D341Med (cell line): ENCODE measurements around the gene ZNF221.
A peak's percentile ranks its signal among the peaks of the same experiment; 100 is the strongest.
"Not testable (repeated sequence)": the region's sequence is repeated elsewhere in the genome, so short reads cannot be mapped to it uniquely, and the experiment has no call there.

ENCODE experiments used
- DNase-seq: peaks from one replicate; pipeline ENCODE4 v3.0.0; 2012; ENCODE audit warnings: low spot score

Gene ZNF221

GRCh38 chr19:43950834-43951645, at the start of gene ZNF221:
Gene ZNF221 (plus strand): TSS chr19:43951228. CDS start chr19:43962727, 11,499 bp downstream.
- peak; percentile 90 for DNase-seq

DNA sequence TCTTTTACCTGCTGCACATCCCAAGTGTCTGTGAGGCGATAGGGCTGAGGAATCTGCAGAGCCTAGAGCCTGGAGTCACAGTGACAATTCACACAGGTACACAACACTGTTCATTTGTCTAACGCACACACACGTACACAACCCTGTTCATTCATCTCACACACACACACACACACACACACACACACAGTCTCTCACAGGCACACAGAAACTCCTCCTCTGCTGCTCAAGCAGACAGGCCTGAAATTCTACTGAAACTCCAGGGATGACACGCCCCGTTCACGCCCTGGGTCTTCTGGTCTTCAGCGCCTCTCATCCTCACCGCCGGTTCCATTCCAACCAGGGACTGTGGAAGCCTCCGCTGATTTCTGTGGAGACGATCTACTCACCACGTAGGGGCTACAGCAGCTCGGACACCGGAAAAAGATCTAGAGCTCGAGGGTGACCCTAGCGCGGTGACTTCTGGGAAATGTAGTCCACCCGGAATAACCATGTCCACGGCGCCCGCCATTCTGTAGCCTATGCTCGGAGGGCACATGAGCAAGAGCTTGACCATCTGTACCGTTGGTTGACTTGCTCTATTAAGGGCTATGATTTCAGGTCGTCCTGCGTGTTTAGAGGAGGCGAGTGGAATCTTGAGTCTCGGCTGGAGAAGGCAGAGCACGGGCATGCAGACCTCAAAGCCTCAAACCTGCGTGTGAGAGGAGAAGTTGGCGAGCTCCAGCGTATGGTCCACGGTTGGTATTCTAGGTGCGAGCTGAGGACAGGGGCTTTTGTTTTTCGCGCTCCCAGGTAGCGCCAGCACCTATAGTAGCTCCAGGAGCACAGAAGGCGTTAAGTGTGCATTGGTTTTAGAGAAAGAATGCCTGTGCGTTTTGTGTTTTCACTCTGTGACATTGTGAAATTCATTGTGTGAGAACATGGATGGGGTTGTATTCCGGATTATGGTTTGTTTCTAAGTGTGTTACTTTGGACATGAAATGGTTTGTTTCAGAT, 49.3 kb upstream of the ZNF221 start:
- DNase-seq, result peak; percentile 38

GRCh38 chr19:43902399-43902798, 48.6 kb upstream of the ZNF221 start:
- DNase-seq, result no peak

DNA sequence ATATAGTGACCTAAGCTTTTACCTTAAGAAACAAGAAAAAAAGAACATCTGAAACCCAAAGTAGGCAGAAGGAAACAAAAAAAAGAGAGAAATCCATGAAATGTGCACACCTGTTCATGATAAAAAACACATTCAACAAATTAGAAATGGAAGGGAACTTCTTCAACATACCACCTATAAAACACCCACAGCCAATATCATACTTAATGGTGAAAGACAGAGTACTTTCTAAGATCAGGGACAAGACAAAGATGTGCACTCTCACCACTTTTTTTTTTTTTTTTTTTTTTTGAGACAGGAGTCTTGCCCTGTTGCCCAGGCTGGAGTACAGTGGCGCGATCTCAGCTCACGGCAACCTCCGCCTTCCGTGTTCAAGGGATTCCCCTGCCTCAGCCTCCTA, 45.1 kb upstream of the ZNF221 start:
- no peak for DNase-seq

DNA sequence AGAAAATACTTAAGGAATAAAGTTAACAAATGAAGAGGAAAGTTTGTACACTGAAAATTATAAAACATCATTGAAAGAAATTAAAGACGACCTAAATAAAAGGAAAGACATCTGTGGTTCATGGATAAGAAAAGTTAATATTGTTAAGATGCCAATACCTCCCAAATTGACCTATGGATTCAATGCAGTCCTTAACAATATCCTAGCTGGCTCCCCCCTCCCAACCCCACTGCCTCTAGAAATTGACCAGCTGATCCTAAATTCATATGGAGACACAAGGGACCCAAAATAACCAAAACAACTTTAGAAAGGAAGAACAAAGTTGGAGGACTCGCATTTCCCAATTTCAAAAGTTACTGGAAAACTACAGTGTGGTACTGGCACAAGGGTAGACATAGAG, 44.3 kb upstream of the ZNF221 start:
- no peak for DNase-seq

DNA sequence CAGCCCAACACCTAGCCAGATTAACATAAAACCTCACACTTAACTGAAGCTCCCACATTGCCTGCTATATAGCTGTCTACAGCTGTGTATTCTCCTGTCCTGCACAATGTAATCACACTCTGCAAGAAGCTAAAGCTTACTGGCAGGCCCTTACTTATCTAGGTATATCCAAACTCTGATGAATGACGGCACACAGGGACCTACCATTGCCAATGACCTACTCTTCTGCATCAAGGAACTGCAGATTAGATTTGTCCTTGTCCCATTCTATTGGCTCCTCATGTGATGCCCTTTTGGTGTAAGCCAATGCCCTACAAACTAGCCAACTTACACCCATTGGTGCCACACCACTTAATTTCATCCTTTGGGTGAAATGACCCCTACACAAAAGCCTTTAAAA, 42.4 kb upstream of the ZNF221 start:
- no peak for DNase-seq

DNA sequence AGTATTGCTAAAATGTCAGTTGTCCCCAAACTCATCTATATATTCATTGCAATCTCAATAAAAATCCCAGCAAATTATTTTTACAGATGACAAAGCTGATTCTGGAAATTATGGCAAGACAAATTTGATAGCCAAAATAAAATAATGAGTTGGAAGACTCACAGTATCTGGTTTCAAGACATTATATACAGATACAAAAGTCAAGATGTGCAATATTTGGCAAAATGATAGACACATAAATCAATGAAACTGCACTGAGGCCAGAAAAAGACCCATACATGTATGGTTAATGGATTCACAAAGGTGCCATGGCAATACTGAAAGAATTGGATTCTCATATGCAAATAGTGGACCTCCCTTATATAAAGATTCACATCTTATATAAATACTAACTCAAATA, 40.1 kb upstream of the ZNF221 start:
- DNase-seq, result no peak

DNA sequence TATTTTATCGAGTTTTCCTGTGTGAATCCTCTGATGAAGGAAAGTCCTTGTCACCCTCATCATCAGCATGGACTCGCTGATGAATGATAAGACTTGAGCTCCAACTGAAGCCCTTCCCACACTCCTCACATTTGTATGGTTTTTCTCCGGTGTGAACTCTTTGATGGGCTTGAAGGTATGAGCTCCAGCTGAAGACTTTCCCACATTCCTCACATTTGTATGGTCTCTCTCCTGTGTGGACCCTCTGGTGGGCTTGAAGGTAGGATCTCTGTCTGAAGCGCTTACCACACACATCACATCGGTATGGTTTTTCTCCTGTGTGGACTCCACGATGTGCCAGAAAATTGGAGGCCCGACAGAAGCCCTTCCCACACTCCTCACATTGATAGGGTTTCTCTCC, 37.6 kb upstream of the ZNF221 start:
- no peak for DNase-seq

GRCh38 chr19:43914051-43914450, 37.0 kb upstream of the ZNF221 start:
- no peak for DNase-seq

GRCh38 chr19:43923875-43924274, 27.2 kb upstream of the ZNF221 start:
- DNase-seq, result no peak

DNA sequence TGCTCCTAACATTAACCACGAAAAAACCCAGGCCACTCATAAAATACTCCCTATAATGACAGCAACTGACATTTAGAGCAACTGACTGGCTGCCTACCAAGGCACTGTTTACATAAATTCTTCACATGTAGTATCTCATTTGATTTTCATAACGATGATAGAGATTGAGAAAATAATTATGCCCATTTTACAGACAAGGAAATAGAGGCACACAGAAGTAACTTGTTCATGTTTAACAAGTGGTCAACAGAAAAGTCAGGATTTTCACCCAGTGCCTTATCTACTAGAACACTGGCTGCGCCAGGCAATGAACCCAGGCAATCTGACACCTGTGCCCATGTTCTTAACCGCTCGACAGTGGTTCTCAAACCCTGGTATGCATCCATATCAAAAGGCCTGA, 22.2 kb upstream of the ZNF221 start:
- DNase-seq, result no peak

DNA sequence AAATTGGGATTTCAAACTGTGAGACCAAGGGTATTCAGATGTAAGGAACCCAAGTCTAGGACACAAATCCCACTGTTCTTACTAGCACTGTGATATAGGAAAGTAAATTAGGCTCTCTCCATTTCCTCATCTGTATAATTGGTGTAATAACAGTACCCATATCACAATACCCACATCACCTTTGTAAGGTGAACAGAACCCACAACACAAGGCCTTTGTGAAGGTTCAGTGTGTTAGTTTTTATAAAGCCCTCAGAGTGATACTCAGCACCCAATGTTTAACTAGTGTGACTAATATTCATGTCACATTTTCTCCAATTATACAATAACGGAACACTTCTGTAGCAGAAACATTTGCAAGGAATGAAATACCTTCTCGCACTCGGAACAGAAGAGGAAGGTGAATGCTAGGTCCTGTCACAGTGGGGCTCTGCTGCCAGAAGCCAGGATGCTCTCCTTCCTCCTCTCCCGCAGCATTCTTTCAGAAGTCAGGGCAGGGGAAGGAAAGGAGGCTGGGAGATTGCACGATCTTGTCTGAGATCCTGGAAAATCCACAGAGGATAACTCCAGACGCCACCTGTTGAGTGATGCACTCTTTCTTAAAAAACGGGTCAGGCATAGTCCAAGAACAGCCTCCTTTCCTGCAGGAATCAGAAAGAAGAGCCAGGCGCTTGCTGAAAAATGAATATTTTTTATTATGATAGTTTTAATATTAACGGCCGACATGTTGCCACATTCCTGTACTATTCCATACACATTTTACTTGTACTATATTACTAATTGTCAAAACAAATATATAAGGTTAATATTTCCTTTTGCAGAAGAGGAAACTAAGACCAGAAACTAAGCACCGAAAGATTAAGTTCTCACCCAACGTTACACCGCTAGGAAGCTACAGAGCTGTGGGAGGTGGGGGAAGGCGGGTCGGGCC, 16.7 kb upstream of the ZNF221 start:
- peak; percentile 37 for DNase-seq

- peak; percentile 95 for DNase-seq
Measured at GRCh38 chr19:43934985-43935708, 15.9 kb upstream of the ZNF221 start, which contains the start of gene ZNF45. Gene ZNF45 (minus strand): TSS chr19:43935282. CDS start chr19:43922185, 13,097 bp downstream.

GRCh38 chr19:43936188-43936587, 14.8 kb upstream of the ZNF221 start:
- DNase-seq, result no peak

- no peak for DNase-seq
Measured at GRCh38 chr19:43939557-43940260, 11.3 kb upstream of the ZNF221 start.

GRCh38 chr19:43940719-43941118, 10.3 kb upstream of the ZNF221 start:
- DNase-seq, result no peak

DNA sequence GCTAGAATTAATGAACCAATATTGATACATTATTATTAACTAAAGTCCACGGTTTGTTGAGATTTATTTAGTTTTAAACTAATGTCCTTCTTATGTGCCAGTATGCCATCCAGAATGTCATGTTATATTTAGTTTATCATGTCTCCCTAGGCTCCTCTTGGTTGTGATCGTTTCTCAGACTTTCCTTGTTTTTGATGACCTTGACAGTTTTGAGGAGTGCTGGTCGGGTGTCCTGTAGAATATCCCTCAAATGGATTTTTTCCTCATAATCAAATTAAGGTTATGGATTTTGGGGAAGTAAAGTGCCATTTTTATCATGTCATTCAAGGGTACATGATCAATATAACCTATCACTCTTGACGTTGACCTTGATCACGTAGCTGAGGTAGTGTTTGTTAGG, 9.8 kb upstream of the ZNF221 start:
- DNase-seq, result no peak

DNA sequence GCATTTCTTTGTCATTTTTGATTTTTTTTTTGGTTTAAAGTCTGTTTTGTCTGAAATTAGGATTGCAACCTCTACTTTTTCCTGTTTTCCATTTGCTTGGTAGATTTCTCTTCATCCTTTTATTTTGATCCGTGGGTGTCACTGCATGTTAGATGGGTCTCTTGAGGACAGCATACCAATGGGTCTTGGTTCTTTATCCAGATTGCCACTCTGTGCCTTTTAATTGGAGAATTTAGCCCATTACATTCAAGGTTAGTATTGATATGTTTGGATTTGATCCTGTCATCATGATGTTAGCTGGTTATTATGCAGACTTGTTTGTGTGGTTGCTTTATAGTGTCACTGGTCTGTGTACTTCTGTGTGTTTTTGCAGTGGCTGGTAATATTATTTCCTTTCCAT, 3.6 kb upstream of the ZNF221 start:
- not testable (repeated sequence) for DNase-seq

DNA sequence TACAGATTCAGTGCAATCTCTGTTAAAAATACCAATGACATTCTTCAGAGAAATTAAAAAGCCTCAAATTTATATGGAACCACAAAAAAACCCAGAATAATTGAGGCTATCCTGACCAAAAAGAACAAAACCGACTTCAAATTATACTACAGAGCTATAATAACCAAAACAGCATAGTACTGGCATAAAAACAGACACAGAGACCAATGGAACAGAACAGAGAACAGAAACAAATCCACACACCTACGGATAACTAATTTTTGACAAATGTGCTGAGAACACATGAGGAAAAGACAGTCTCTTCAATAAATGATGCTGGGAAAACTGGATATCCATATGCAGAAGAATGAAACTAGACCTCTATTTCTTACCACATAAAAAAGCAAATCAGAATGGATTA, 1.2 kb upstream of the ZNF221 start:
- not testable (repeated sequence) for DNase-seq

- no peak for DNase-seq
Measured at GRCh38 chr19:43956827-43957226, 5.8 kb downstream of the ZNF221 start.
